Endothelial cell of umbilical vein (primary cell): ENCODE results near the gene MT3. TPM values are rescaled to one million over a fixed set of nuclear protein-coding genes. Genes with fewer than 3 reads are reported as not detected.

ENCODE experiments used
- BruUV-seq: library from RNA; stranded (reverse); fragments of 400-500 nt; replicated peaks from 2 replicates; lab custom pipeline; 2021; lab: Mats Ljungman, UMichigan
- CTCF ChIA-PET: fragments of 300-600, 350-600 bp; sonication (Branson Sonifier 250); formaldehyde crosslinking; loops from one replicate; lab custom pipeline; 2021; ENCODE audit warnings: antibody characterized with exemption, inconsistent platforms; lab: Charles Lee
- POLR2A ChIA-PET: fragments of 300-600, 350-600 bp; sonication (Branson Sonifier 250); formaldehyde crosslinking; loops from one replicate; lab custom pipeline; 2021; ENCODE audit warnings: antibody characterized with exemption, inconsistent platforms; lab: Charles Lee
- DNase-seq: peaks from one replicate; pipeline ENCODE4 v3.0.0-alpha.2; 2011; ENCODE audit warnings: low read depth, low spot score
- FAIRE-seq: peaks from 2 replicates; lab custom pipeline; 2011; peaks lifted over from hg19 to GRCh38; lab: Jason Lieb, UNC
- H2AFZ ChIP-seq: 2 replicates; pipeline ENCODE4 v1.6.0; 2012; ENCODE audit warnings: low read depth, low read length, control low read depth, inconsistent platforms
- H3K27ac ChIP-seq: 2 replicates; pipeline ENCODE4 v1.5.1; 2011; ENCODE audit warnings: low read depth, mild to moderate bottlenecking, control low read depth, low read length, moderate library complexity; ENCODE audit not compliant: insufficient read depth
- H3K27me3 ChIP-seq, 2 experiments: 2 replicates each; pipeline versions ENCODE4 v1.6.0 to v1.6.1; 2011; ENCODE audit warnings: low read length in 2 of 2, mixed read lengths in 1 of 2; ENCODE audit not compliant: control insufficient read depth in 2 of 2, insufficient read depth in 2 of 2
- H3K36me3 ChIP-seq, 2 experiments: 2 replicates in 1 of 2; 3 replicates in 1 of 2; pipeline ENCODE4 v1.5.1; 2011; ENCODE audit warnings: low read length in 2 of 2, mild to moderate bottlenecking in 1 of 2, moderate library complexity in 1 of 2; ENCODE audit not compliant: control insufficient read depth in 2 of 2, insufficient read depth in 2 of 2; ENCODE audit errors: extremely low read depth in 1 of 2
- H3K4me1 ChIP-seq: 3 replicates; pipeline ENCODE4 v1.5.1; 2011; ENCODE audit warnings: mild to moderate bottlenecking, low read length; ENCODE audit not compliant: control insufficient read depth, insufficient read depth; ENCODE audit errors: extremely low read depth
- H3K4me2 ChIP-seq: 2 replicates; pipeline ENCODE4 v1.6.1; 2011; ENCODE audit warnings: low read length, control low read depth, mixed read lengths; ENCODE audit not compliant: insufficient read depth
- H3K4me3 ChIP-seq, 3 experiments: fragments of 200-600 bp in 1 of 3; sonication (generic), shearing (Covaris generic) in 1 of 3; replicated peaks in 1 of 3; 2 replicates each; pipeline ENCODE4 v1.5.1; 2011 to 2016; ENCODE audit warnings: control low read depth in 3 of 3, low read length in 3 of 3, mild to moderate bottlenecking in 2 of 3, inconsistent platforms in 1 of 3, low read depth in 1 of 3, moderate library complexity in 1 of 3; ENCODE audit not compliant: insufficient read depth in 1 of 3
- H3K79me2 ChIP-seq: 2 replicates; pipeline ENCODE4 v1.6.0; 2012; ENCODE audit warnings: low read length, inconsistent platforms; ENCODE audit not compliant: control insufficient read depth, insufficient read depth
- H3K9ac ChIP-seq: replicated peaks from 2 replicates; pipeline ENCODE3; 2011; ENCODE audit warnings: low read length, control low read depth; ENCODE audit not compliant: insufficient read depth; ENCODE audit errors: extremely low read depth
- H3K9me1 ChIP-seq: replicated peaks from 3 replicates; pipeline ENCODE4 v1.6.0; 2011; ENCODE audit warnings: mild to moderate bottlenecking, low read length; ENCODE audit not compliant: control insufficient read depth, insufficient read depth; ENCODE audit errors: extremely low read depth
- H3K9me3 ChIP-seq: replicated peaks from 2 replicates; pipeline ENCODE4 v1.5.1; 2012; ENCODE audit warnings: low read length, inconsistent platforms; ENCODE audit not compliant: control insufficient read depth, insufficient read depth
- H4K20me1 ChIP-seq: replicated peaks from 2 replicates; pipeline ENCODE3; 2011; ENCODE audit warnings: mild to moderate bottlenecking, low read length; ENCODE audit not compliant: control insufficient read depth, insufficient read depth; ENCODE audit errors: extremely low read depth
- EZH2 ChIP-seq: IDR thresholded peaks from 2 replicates; pipeline ENCODE4 v1.6.1; 2012; ENCODE audit warnings: borderline replicate concordance, low read depth, mild to moderate bottlenecking, moderate library complexity, low read length, inconsistent platforms; ENCODE audit not compliant: severe bottlenecking
- FOS ChIP-seq: IDR thresholded peaks from 2 replicates; pipeline ENCODE4 v1.6.1; 2011; ENCODE audit warnings: mild to moderate bottlenecking, low read length, moderate library complexity, borderline replicate concordance; ENCODE audit not compliant: insufficient read depth
- GATA2 ChIP-seq: IDR thresholded peaks from 2 replicates; pipeline ENCODE4 v1.7.0; 2011; ENCODE audit warnings: low read depth, mild to moderate bottlenecking, moderate library complexity, mixed read lengths, low read length; ENCODE audit not compliant: insufficient read length, insufficient read depth
- MYC ChIP-seq: IDR thresholded peaks from one replicate; pipeline ENCODE4 v1.6.1; 2011; ENCODE audit warnings: mild to moderate bottlenecking, low read depth, low read length
- dilution Hi-C: fragments of 300-500 bp; cut with MboI; formaldehyde crosslinking; loops from one replicate; pipeline ENCODE4 v1.15.0; 2019; ENCODE audit warnings: low sequenced_read_pairs; ENCODE audit not compliant: extremely low pct_ligation_motif_present
- intact Hi-C: fragments of 100-400 bp; cut with micrococcal nuclease; formaldehyde crosslinking; loops from one replicate; pipeline ENCODE4 v1.10.0; 2022
- polyA plus RNA-seq, 4 experiments: library from polyadenylated mRNA; depleted of rRNA in 3 of 4; stranded (reverse) in 3 of 4; unstranded in 1 of 4; fragments of >200 nt; gene quantifications; 2 replicates each; pipeline versions ENCODE4 v1.2.1 to v1.2.3, GENCODE V29; 2011 to 2012; ENCODE audit warnings: missing spikeins in 1 of 4
- total RNA-seq: library from RNA; stranded (reverse); gene quantifications from 2 replicates; pipeline ENCODE4 v1.2.3, GENCODE V29; 2021
- TF ChIP-seq, protein P1 (sequence below), 2 donors: IDR thresholded peaks; 1 replicate in 1 of 2; 2 replicates in 1 of 2; pipeline ENCODE4 v1.5.1; 2011; ENCODE audit warnings: low read length in 2 of 2, mild to moderate bottlenecking in 2 of 2, moderate library complexity in 2 of 2, control low read depth in 1 of 2, inconsistent platforms in 1 of 2, low read depth in 1 of 2; ENCODE audit not compliant: insufficient read depth in 1 of 2; ENCODE audit errors: extremely low read depth in 1 of 2

MT3 gene
- total and polyA plus RNA-seq, 2 donors (not counting 3 experiments of a cell fraction or from before 2014, with no cell fraction given), result not detected

DNA sequence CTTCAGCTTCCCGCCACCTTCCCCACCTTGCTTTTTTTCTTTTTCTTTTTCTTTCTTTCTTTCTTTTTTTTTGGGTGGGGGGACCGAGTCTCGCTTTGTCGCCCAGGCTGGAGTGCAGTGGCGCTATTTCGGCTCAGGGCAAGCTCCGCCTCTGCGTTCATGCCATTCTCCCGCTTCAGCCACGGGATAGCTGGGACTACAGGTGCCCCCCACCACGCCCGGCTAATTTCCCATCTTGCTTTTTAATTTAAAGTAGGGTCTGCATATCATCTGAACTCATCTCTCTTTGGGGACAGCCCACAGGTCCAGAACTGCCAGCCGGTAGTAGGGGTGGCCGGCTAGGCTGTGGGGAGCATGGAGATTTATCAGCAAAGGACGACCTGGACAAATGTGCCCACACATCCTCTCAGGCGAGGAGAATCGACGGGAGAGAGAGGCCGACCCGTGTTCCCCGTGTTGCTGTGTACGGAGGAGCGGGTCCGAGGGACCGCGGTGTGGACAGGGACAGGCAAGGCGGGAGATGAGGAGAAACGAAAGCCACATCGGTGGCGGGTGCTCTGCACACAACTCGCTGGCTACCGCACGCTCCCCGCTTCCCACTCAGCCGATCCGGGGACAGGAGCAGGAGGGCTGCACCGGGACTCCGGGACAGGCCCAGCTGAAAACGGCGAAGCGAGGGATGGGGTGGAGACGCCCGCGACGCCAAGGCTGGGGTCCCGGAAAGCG lies 45.5 kb downstream of the MT3 start:
- Histone ChIP-seq H3K9me1 (no peaks in the 10 kb centered on the region), H3K9ac (no peak overlapping the region), H3K36me3 (no peaks in the 10 kb centered on the region), H3K9me3 (no peaks in the 10 kb centered on the region), H4K20me1 (no peaks in the 10 kb centered on the region), H3K4me2 (peak overlapping the region; percentile 72), H2AFZ (peak overlapping the region; percentile 83), H3K4me3 (peak overlapping the region in 2 of 3 experiments; percentile 21 to 30), H3K27me3 (peaks cover 34 to 39% of the 10 kb centered on the region in 2 experiments), H3K79me2 (no peaks in the 10 kb centered on the region), H3K4me1 (peaks cover 19% of the 10 kb centered on the region), H3K27ac (no peak overlapping the region)
- FAIRE-seq (no peak), DNase-seq (no peak)
- POLR2A ChIA-PET, result interaction anchor here (2.1 kb wide), 1 partner anchor 10 kb away, joined by 6 read pairs; the partner anchor contains the start of gene MT1E
- TF ChIP-seq EZH2 (peak; percentile 94), GATA2 (no peak), FOS (no peak), MYC (no peak)
- TF ChIP-seq, protein P1, sequence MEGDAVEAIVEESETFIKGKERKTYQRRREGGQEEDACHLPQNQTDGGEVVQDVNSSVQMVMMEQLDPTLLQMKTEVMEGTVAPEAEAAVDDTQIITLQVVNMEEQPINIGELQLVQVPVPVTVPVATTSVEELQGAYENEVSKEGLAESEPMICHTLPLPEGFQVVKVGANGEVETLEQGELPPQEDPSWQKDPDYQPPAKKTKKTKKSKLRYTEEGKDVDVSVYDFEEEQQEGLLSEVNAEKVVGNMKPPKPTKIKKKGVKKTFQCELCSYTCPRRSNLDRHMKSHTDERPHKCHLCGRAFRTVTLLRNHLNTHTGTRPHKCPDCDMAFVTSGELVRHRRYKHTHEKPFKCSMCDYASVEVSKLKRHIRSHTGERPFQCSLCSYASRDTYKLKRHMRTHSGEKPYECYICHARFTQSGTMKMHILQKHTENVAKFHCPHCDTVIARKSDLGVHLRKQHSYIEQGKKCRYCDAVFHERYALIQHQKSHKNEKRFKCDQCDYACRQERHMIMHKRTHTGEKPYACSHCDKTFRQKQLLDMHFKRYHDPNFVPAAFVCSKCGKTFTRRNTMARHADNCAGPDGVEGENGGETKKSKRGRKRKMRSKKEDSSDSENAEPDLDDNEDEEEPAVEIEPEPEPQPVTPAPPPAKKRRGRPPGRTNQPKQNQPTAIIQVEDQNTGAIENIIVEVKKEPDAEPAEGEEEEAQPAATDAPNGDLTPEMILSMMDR (IDR thresholded peaks at IDR 0.05; ENCODE audit: extremely low read depth in 1 of 2, insufficient read depth in 1 of 2, low read depth in 1 of 2, low read length in 2 of 2), result no peak
- intact Hi-C loops (loop anchor here (1.0 to 2.0 kb wide), 2 partner anchors 10 to 24 kb away; partner anchors contain the start of gene MT1E), dilution Hi-C loops (no loop called here)
- BruUV-seq, result no TSS peak
- CTCF ChIA-PET, result interaction anchor here (0.7 to 1.5 kb wide), 3 partner anchors 31 to 34 kb away, joined by 3 to 5 read pairs (median 3); no protein-coding TSS in a partner anchor
